SHP77 treated with DMSO at 0.1 percent for 48 hours (cell line): ENCODE data around the gene CASD1.

Experiments
- DNase-seq: peaks from one replicate; lab custom pipeline; 2025; lab: John Stamatoyannopoulos, UW

CASD1 gene

DNA sequence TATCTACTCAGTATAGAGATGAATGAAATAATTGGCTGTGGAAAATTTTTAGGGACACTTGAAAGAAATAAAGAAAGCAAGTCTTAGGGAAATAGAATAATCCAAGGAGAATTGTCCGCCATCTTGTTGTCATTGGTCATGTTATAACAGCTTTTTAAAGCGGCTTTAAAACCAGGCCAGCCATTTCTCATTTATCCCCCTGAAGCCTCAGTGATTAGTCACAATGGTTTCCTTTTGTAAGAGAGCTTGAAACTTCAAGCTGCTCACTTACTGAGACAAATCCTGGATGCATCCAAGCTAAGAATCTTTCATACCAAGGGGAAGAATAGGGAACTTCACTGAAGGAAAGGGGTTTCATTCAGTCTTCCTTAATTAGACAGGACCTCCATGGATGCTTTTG lies 78.5 kb downstream of the CASD1 start:
- DNase-seq: no peak

GRCh38 chr7:94590526-94591162 lies 81.0 kb downstream of the CASD1 start:
- no peak for DNase-seq

DNA sequence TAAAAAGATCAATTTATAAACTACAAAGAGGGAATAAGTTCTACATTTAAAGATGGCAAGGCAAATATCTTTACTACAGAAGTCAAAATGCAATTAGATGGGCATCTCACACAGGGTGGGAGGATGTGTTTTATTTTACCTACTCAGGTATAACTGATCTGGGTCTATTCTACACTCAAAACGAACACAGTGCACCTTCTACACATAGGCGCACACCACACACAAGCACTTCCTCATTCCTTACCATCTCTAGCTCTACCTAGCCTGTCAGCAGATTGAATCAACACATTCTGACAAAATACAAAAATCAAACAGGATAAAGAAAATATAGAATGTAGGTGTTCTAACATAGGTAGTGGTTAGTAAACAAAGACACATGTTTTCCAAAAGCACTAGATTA lies 81.6 kb downstream of the CASD1 start:
- DNase-seq: no peak

DNA sequence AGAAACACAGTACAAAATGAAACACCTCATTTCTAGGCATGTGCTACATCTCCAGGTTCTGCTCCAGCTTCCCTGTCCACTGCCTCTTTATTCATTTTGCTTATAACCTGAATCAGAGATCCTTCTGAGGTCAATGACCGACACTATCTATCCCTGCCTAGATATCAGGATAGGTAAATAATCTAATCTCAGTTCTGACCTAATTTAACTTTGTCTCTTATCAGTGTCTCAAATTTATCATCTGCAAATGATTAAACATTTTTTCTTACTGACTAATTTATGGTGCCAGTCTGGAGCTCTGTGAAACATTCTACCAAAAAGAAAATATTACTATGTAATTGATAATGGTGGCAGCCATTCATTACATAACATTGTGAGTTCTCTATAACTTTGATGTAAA lies 85.3 kb downstream of the CASD1 start:
- no peak for DNase-seq

DNA sequence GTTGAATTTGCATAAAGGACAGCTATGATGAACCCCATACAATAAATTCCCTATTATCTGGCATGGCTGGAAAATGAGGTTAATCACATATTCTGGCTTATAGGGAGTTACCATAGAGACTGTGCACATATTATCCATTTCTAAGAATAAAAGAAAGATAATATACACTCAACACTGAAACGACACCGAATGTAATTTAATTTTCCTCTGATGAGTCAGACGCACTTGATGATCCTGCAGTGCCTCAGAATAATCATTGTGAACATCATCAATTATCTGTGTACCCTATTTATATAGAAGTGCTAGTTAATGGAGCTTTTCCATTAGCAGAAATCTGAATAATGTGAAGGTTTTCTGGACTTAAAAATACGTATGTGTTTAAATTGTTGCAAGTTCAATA lies 86.1 kb downstream of the CASD1 start:
- no peak for DNase-seq

DNA sequence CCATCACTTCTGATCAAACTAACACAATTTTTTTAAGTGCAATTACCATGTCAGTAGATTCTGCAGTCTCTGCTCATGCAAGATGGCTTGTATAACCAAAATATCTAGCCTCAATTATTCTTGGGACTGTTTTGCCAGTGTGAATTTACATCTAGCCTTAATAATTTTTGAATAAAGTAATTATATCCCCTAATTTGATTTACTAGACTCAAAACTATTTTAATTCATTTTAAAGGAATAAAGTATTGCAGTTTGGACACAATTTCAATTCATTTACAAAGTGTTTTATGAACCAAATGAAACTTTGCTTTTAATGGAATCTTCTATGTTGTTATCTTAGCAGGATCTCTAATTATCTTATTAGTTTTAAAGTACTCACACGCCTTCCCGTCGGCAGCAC lies 90.7 kb downstream of the CASD1 start:
- no peak for DNase-seq

DNA sequence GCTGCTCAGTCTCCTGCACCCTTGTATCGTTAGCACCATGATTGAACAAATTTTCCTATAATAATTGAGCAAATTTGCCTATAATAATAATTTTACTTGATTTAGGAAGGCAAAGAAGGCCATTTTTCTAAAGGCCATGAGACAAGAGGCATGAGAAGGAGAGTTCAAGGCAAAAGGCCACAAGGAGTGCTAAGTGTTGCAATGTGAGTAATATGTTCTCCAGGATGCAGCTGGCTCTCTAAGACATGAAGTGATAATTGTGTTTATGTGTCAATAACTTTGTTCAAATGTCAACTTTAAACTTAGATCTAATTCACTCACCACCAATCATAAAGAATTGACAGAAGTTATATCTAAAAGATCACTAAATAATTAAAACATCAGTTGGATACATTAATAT lies 92.6 kb downstream of the CASD1 start:
- no peak for DNase-seq

DNA sequence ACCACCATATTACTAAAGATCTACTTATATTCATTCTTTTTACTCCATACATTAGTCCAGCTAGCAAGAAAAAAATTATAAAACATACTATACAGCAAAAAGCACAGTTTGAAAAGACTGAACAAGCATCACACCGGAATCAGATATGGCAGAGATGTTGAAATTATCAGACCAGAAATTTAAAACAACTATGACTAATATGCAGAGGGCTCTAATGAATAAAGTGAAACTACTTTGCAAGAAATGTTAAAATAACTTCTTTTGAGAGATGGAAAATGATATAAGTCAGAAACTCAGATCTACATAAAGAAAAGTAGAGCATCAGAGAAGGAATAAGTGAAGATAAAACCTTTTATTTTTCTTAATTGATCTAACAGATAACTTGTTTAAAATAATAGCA lies 95.4 kb downstream of the CASD1 start:
- DNase-seq: no peak
